DND-41 (cell line): Measurements from ENCODE around the gene PCDH12.

Experiments
- ATAC-seq: fragments of 200-7000 bp; cut with Tn5 transposase; 3 replicates; pipeline ENCODE4 v1.9.1; 2021; ENCODE audit warnings: low read depth; ENCODE audit not compliant: insufficient read depth
- DNase-seq: peaks from one replicate; pipeline ENCODE4 v3.0.0-alpha.2; 2020
- H2AFZ ChIP-seq: 2 replicates; pipeline ENCODE4 v1.6.0; 2012; ENCODE audit warnings: low read depth, low read length
- H3K27ac ChIP-seq: 2 replicates; pipeline ENCODE4 v1.5.1; 2012; ENCODE audit warnings: low read length, inconsistent platforms
- H3K27me3 ChIP-seq: fragments of 200-600 bp; sonication (generic); 2 replicates; pipeline ENCODE4 v1.6.0; 2012; ENCODE audit warnings: low read length, mild to moderate bottlenecking, inconsistent platforms; ENCODE audit not compliant: insufficient read depth, poor library complexity
- H3K36me3 ChIP-seq: 2 replicates; pipeline ENCODE4 v1.5.1; 2012; ENCODE audit warnings: low read length, inconsistent platforms; ENCODE audit not compliant: insufficient read depth
- H3K4me1 ChIP-seq: 2 replicates; pipeline ENCODE4 v1.5.1; 2012; ENCODE audit warnings: mild to moderate bottlenecking, low read length; ENCODE audit not compliant: insufficient read depth
- H3K4me2 ChIP-seq: 2 replicates; pipeline ENCODE4 v1.6.0; 2012; ENCODE audit warnings: mild to moderate bottlenecking, moderate library complexity, low read length, inconsistent platforms; ENCODE audit not compliant: insufficient read depth
- H3K4me3 ChIP-seq, 2 experiments: fragments of 200-600 bp in 1 of 2; shearing (Covaris generic) in 1 of 2; 2 replicates each; pipeline ENCODE4 v1.5.1; 2012 to 2016; ENCODE audit warnings: inconsistent platforms in 2 of 2, low read length in 2 of 2, mild to moderate bottlenecking in 2 of 2, low read depth in 1 of 2, moderate library complexity in 1 of 2
- H3K79me2 ChIP-seq: 2 replicates; pipeline ENCODE4 v1.6.0; 2012; ENCODE audit warnings: low read length, inconsistent platforms; ENCODE audit not compliant: insufficient read depth
- H3K9ac ChIP-seq: 2 replicates; pipeline ENCODE4 v1.6.0; 2012; ENCODE audit warnings: low read depth, mild to moderate bottlenecking, inconsistent platforms, low read length, moderate library complexity
- H3K9me3 ChIP-seq: 2 replicates; pipeline ENCODE4 v1.5.1; 2012; ENCODE audit warnings: low read length, moderate library complexity, mild to moderate bottlenecking, inconsistent platforms; ENCODE audit not compliant: insufficient read depth, severe bottlenecking
- H4K20me1 ChIP-seq: 2 replicates; pipeline ENCODE4 v1.6.0; 2012; ENCODE audit warnings: low read length; ENCODE audit not compliant: insufficient read depth
- EZH2 ChIP-seq: IDR thresholded peaks from 3 replicates; pipeline ENCODE4 v1.6.1; 2012; ENCODE audit warnings: borderline replicate concordance, low read depth, mild to moderate bottlenecking, moderate library complexity, low read length, inconsistent platforms; ENCODE audit not compliant: severe bottlenecking
- TF ChIP-seq, protein P1 (sequence below): IDR thresholded peaks from 2 replicates; pipeline ENCODE4 v1.5.1; 2012; ENCODE audit warnings: borderline replicate concordance, low read length, moderate library complexity, mild to moderate bottlenecking; ENCODE audit not compliant: poor library complexity, severe bottlenecking; ENCODE audit errors: extremely low read depth

PCDH12 gene

DNA sequence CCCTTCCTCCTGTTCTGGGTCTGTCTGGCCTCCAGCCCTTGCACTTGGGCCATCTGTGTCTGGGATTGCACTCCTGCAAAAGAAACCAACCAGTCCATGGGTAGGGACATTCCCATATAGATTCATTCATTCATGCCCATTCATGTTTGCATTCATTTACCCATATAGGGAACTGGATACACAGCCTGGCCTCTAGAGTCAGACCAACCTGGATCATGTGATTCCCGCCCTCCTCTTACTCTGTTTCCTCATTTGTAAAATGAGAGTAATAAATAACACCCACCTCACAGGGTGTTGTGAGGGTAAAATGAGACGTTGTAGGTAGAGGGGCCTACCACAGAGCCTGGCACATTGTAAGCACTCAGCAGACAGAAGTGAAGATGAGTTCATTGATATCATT is 8.5 kb downstream of the PCDH12 start:
- no peaks in the 10 kb centered on the region for H3K36me3 ChIP-seq
- no peaks in the 10 kb centered on the region for H3K9me3 ChIP-seq
- no peak overlapping the region for H2AFZ ChIP-seq
- H4K20me1 ChIP-seq, result no peaks in the 10 kb centered on the region
- no peak overlapping the region for H3K4me3 ChIP-seq
- ATAC-seq (no peak), DNase-seq (no peak)
- TF ChIP-seq EZH2, result no peak
- TF ChIP-seq, protein P1, sequence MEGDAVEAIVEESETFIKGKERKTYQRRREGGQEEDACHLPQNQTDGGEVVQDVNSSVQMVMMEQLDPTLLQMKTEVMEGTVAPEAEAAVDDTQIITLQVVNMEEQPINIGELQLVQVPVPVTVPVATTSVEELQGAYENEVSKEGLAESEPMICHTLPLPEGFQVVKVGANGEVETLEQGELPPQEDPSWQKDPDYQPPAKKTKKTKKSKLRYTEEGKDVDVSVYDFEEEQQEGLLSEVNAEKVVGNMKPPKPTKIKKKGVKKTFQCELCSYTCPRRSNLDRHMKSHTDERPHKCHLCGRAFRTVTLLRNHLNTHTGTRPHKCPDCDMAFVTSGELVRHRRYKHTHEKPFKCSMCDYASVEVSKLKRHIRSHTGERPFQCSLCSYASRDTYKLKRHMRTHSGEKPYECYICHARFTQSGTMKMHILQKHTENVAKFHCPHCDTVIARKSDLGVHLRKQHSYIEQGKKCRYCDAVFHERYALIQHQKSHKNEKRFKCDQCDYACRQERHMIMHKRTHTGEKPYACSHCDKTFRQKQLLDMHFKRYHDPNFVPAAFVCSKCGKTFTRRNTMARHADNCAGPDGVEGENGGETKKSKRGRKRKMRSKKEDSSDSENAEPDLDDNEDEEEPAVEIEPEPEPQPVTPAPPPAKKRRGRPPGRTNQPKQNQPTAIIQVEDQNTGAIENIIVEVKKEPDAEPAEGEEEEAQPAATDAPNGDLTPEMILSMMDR, result no peak
- no peak overlapping the region for H3K4me2 ChIP-seq
- H3K27ac ChIP-seq, result no peak overlapping the region
- no peaks in the 10 kb centered on the region for H3K4me1 ChIP-seq
- H3K27me3 ChIP-seq, result no peaks in the 10 kb centered on the region
- H3K9ac ChIP-seq, result no peak overlapping the region
- no peaks in the 10 kb centered on the region for H3K79me2 ChIP-seq

DNA sequence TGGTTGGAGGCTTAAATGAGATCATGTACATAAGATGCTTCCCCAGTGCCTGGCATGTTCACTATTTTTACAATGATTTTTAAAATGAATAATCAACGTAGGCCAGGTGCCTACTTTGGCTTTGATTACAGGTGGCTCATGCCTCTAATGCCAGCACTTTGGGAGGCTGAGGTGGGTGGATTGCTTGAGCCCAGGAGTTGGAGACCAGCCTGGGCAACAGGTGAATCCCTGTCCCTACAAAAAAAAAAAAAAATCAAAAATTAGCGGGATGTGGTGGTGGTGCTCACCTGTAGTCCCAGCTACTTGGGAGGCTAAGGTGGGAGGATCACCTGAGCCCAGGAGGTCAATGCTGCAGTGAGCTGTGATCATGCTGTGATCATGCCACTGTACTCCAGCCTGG is 9.2 kb downstream of the PCDH12 start:
- H3K27ac ChIP-seq, result no peak overlapping the region
- H3K4me2 ChIP-seq, result no peak overlapping the region
- no peak for ATAC-seq
- no peak overlapping the region for H2AFZ ChIP-seq
- H3K9ac ChIP-seq, result no peak overlapping the region
- no peaks in the 10 kb centered on the region for H3K79me2 ChIP-seq
- no peak overlapping the region for H3K4me3 ChIP-seq
- no peak for TF ChIP-seq EZH2
- TF ChIP-seq, protein P1, result no peak
- H3K27me3 ChIP-seq, result no peaks in the 10 kb centered on the region
- no peak for DNase-seq
- H3K4me1 ChIP-seq, result no peaks in the 10 kb centered on the region
- no peaks in the 10 kb centered on the region for H4K20me1 ChIP-seq
- no peaks in the 10 kb centered on the region for H3K9me3 ChIP-seq
- H3K36me3 ChIP-seq, result no peaks in the 10 kb centered on the region

DNA sequence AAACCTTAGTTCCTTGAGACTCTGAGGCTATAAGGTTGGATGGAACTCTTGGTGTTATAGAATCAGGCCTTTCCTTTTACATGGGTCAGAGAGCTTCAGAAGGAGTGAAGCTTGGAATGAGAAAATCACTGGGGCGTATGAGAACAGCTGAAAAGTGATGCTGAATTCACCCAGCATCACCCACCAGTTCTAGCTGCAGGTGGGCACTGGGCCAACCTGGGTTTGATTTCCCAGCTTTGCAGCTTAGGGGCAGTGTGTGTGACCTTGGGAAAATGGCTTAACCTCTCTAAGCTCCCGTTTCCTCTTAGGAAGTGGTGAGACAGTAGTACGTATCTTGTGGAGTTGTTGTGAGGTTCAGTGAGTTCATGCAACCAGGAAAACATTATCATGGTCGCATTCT is 10.7 kb downstream of the PCDH12 start:
- Histone ChIP-seq H3K36me3 (no peaks in the 10 kb centered on the region), H4K20me1 (no peaks in the 10 kb centered on the region), H3K4me1 (no peaks in the 10 kb centered on the region), H3K9ac (no peak overlapping the region), H3K4me3 (no peak overlapping the region), H3K79me2 (no peaks in the 10 kb centered on the region), H3K9me3 (no peaks in the 10 kb centered on the region), H3K4me2 (no peak overlapping the region), H3K27me3 (no peaks in the 10 kb centered on the region), H2AFZ (no peak overlapping the region), H3K27ac (no peak overlapping the region)
- DNase-seq (no peak), ATAC-seq (no peak)
- TF ChIP-seq EZH2, result no peak
- TF ChIP-seq, protein P1, result no peak

DNA sequence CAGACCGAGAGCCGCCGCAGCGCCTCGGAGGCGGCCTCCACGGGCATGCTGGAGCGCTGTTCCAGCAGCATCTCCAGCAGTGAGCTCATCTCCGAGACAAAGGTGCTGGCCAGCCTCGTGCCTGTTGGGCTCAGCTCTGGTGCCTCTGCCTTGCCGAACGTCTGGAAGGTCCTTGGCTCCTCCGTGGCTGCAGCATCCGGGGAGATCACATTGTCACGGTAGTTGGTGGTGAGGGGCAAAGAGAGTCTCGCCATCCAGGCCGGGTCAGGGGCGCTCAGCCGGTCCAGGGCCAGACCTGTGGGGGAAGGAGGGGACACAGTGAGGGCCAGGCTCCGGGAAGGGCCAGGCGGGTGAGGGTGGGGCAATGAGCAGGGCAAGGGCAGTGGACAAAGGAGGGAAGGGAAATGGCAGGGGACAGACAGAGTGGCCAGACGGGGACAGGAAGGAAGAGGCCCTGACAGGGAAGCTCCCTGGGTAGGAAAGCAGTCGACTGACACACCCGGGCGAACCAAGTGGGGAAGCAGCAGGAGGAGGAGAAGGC is 12.4 kb downstream of the PCDH12 start:
- H3K9me3 ChIP-seq, result no peaks in the 10 kb centered on the region
- no peaks in the 10 kb centered on the region for H3K36me3 ChIP-seq
- no peak overlapping the region for H3K4me3 ChIP-seq
- no peak overlapping the region for H3K9ac ChIP-seq
- H3K79me2 ChIP-seq, result no peaks in the 10 kb centered on the region
- H3K27ac ChIP-seq, result no peak overlapping the region
- DNase-seq (no peak), ATAC-seq (no peak)
- H3K27me3 ChIP-seq, result no peaks in the 10 kb centered on the region
- H3K4me1 ChIP-seq, result no peaks in the 10 kb centered on the region
- TF ChIP-seq, protein P1, result no peak
- TF ChIP-seq EZH2, result no peak
- H4K20me1 ChIP-seq, result no peaks in the 10 kb centered on the region
- no peak overlapping the region for H3K4me2 ChIP-seq
- no peak overlapping the region for H2AFZ ChIP-seq
